ENCODE results near the gene CASP2. TPM values are rescaled to one million over a fixed set of nuclear protein-coding genes. Genes with fewer than 3 reads are reported as not detected.

The CASP2 gene
- total and polyA plus RNA-seq, 4 donors, result 14.2 to 28.5 (median 19.8) TPM

- WGBS (ENCODE audit: insufficient coverage), result 94% methylated on average over 6 of the region's 8 CpGs
- H3K36me3 ChIP-seq (ENCODE audit: control insufficient read depth, insufficient read depth, low read length), result no peaks in the 10 kb centered on the region
- no peaks in the 10 kb centered on the region for H3K9me3 ChIP-seq (ENCODE audit: control insufficient read depth, insufficient read depth, low read length)
Measured at GRCh38 chr7:143341842-143342241, 53.7 kb downstream of the CASP2 start.

GRCh38 chr7:143343596-143343995, 55.4 kb downstream of the CASP2 start:
- no peaks in the 10 kb centered on the region for H3K9me3 ChIP-seq (ENCODE audit: control insufficient read depth, insufficient read depth, low read length)
- WGBS (ENCODE audit: insufficient coverage), result 100% methylated on average over 1 of the region's 3 CpGs
- H3K36me3 ChIP-seq (ENCODE audit: control insufficient read depth, insufficient read depth, low read length), result no peaks in the 10 kb centered on the region
- no peak overlapping the region for H3K4me3 ChIP-seq (ENCODE audit: low read depth, low read length)
- no peak overlapping the region for H3K27ac ChIP-seq (ENCODE audit: low read depth, low read length)
- peaks cover 8% of the 10 kb centered on the region for H3K27me3 ChIP-seq (ENCODE audit: control insufficient read depth, insufficient read depth, low read length)
- DNase-seq (ENCODE audit: low read depth in 4 of 6, low spot score in 6 of 6), result no peak
- H3K4me1 ChIP-seq (ENCODE audit: control insufficient read depth, insufficient read depth, low read length), result peaks cover 6% of the 10 kb centered on the region

More at GRCh38 chr7:143341842-143342241, 53.7 kb downstream of the CASP2 start:
- no peak overlapping the region for H3K27ac ChIP-seq (ENCODE audit: low read depth, low read length)
- H3K27me3 ChIP-seq (ENCODE audit: control insufficient read depth, insufficient read depth, low read length), result peaks cover 8% of the 10 kb centered on the region
- H3K4me3 ChIP-seq (ENCODE audit: low read depth, low read length), result no peak overlapping the region
- H3K4me1 ChIP-seq (ENCODE audit: control insufficient read depth, insufficient read depth, low read length), result peaks cover 6% of the 10 kb centered on the region
- DNase-seq (ENCODE audit: low read depth in 4 of 6, low spot score in 6 of 6), result no peak

- Histone ChIP-seq H3K4me3 (ENCODE audit: low read depth, low read length) (peak overlapping the region; percentile 17), H3K4me1 (ENCODE audit: control insufficient read depth, insufficient read depth, low read length) (peaks cover 6% of the 10 kb centered on the region), H3K9me3 (ENCODE audit: control insufficient read depth, insufficient read depth, low read length) (no peaks in the 10 kb centered on the region), H3K27ac (ENCODE audit: low read depth, low read length) (no peak overlapping the region), H3K36me3 (ENCODE audit: control insufficient read depth, insufficient read depth, low read length) (no peaks in the 10 kb centered on the region), H3K27me3 (ENCODE audit: control insufficient read depth, insufficient read depth, low read length) (peaks cover 8% of the 10 kb centered on the region)
- WGBS (ENCODE audit: insufficient coverage), result 4% methylated on average over 35 of the region's 35 CpGs
- DNase-seq (ENCODE audit: low read depth in 4 of 6, low spot score in 6 of 6), result peak in 2 of 6 donors; percentile 61 to 74
Measured at GRCh38 chr7:143345428-143345900, 57.3 kb downstream of the CASP2 start.

GRCh38 chr7:143346018-143346417, 57.9 kb downstream of the CASP2 start:
- no CpG with 5 or more reads among the region's 4 CpGs for WGBS (ENCODE audit: insufficient coverage)
- no peak for DNase-seq (ENCODE audit: low read depth in 4 of 6, low spot score in 6 of 6)
- H3K36me3 ChIP-seq (ENCODE audit: control insufficient read depth, insufficient read depth, low read length), result no peaks in the 10 kb centered on the region

GRCh38 chr7:143347950-143348349, 59.8 kb downstream of the CASP2 start:
- Histone ChIP-seq H3K4me3 (ENCODE audit: low read depth, low read length) (no peak overlapping the region), H3K9me3 (ENCODE audit: control insufficient read depth, insufficient read depth, low read length) (no peaks in the 10 kb centered on the region), H3K27ac (ENCODE audit: low read depth, low read length) (no peak overlapping the region), H3K36me3 (ENCODE audit: control insufficient read depth, insufficient read depth, low read length) (peaks cover 4% of the 10 kb centered on the region), H3K4me1 (ENCODE audit: control insufficient read depth, insufficient read depth, low read length) (peaks cover 16% of the 10 kb centered on the region), H3K27me3 (ENCODE audit: control insufficient read depth, insufficient read depth, low read length) (peaks cover 8% of the 10 kb centered on the region)
- DNase-seq (ENCODE audit: low read depth in 4 of 6, low spot score in 6 of 6), result no peak
- no CpG with 5 or more reads among the region's 5 CpGs for WGBS (ENCODE audit: insufficient coverage)

More at GRCh38 chr7:143346018-143346417, 57.9 kb downstream of the CASP2 start:
- peaks cover 6% of the 10 kb centered on the region for H3K4me1 ChIP-seq (ENCODE audit: control insufficient read depth, insufficient read depth, low read length)
- no peaks in the 10 kb centered on the region for H3K9me3 ChIP-seq (ENCODE audit: control insufficient read depth, insufficient read depth, low read length)
- H3K4me3 ChIP-seq (ENCODE audit: low read depth, low read length), result no peak overlapping the region
- peaks cover 8% of the 10 kb centered on the region for H3K27me3 ChIP-seq (ENCODE audit: control insufficient read depth, insufficient read depth, low read length)
- H3K27ac ChIP-seq (ENCODE audit: low read depth, low read length), result no peak overlapping the region

GRCh38 chr7:143351060-143351459, 62.9 kb downstream of the CASP2 start:
- no peak for DNase-seq (ENCODE audit: low read depth in 4 of 6, low spot score in 6 of 6)
- Histone ChIP-seq H3K27ac (ENCODE audit: low read depth, low read length) (no peak overlapping the region), H3K27me3 (ENCODE audit: control insufficient read depth, insufficient read depth, low read length) (no peaks in the 10 kb centered on the region), H3K4me1 (ENCODE audit: control insufficient read depth, insufficient read depth, low read length) (peaks cover 24% of the 10 kb centered on the region), H3K36me3 (ENCODE audit: control insufficient read depth, insufficient read depth, low read length) (peaks cover 23% of the 10 kb centered on the region), H3K9me3 (ENCODE audit: control insufficient read depth, insufficient read depth, low read length) (no peaks in the 10 kb centered on the region), H3K4me3 (ENCODE audit: low read depth, low read length) (no peak overlapping the region)
- WGBS (ENCODE audit: insufficient coverage), result 80% methylated on average over 5 of the region's 5 CpGs

- Histone ChIP-seq H3K27me3 (ENCODE audit: control insufficient read depth, insufficient read depth, low read length) (no peaks in the 10 kb centered on the region), H3K36me3 (ENCODE audit: control insufficient read depth, insufficient read depth, low read length) (peaks cover 28% of the 10 kb centered on the region), H3K27ac (ENCODE audit: low read depth, low read length) (no peak overlapping the region), H3K4me3 (ENCODE audit: low read depth, low read length) (no peak overlapping the region), H3K4me1 (ENCODE audit: control insufficient read depth, insufficient read depth, low read length) (peaks cover 30% of the 10 kb centered on the region), H3K9me3 (ENCODE audit: control insufficient read depth, insufficient read depth, low read length) (no peaks in the 10 kb centered on the region)
- no peak for DNase-seq (ENCODE audit: low read depth in 4 of 6, low spot score in 6 of 6)
- 98% methylated on average over 5 of the region's 9 CpGs for WGBS (ENCODE audit: insufficient coverage)
Measured at GRCh38 chr7:143351574-143351973, 63.4 kb downstream of the CASP2 start.

GRCh38 chr7:143352531-143353002, 64.4 kb downstream of the CASP2 start:
- WGBS (ENCODE audit: insufficient coverage), result 30% methylated on average over 11 of the region's 11 CpGs
- H3K9me3 ChIP-seq (ENCODE audit: control insufficient read depth, insufficient read depth, low read length), result no peaks in the 10 kb centered on the region
- peaks cover 32% of the 10 kb centered on the region for H3K4me1 ChIP-seq (ENCODE audit: control insufficient read depth, insufficient read depth, low read length)
- no peak overlapping the region for H3K27ac ChIP-seq (ENCODE audit: low read depth, low read length)
- H3K36me3 ChIP-seq (ENCODE audit: control insufficient read depth, insufficient read depth, low read length), result peaks cover 35% of the 10 kb centered on the region
- DNase-seq (ENCODE audit: low read depth in 4 of 6, low spot score in 6 of 6), result no peak
- H3K4me3 ChIP-seq (ENCODE audit: low read depth, low read length), result no peak overlapping the region
- no peaks in the 10 kb centered on the region for H3K27me3 ChIP-seq (ENCODE audit: control insufficient read depth, insufficient read depth, low read length)

GRCh38 chr7:143354376-143354775, 66.2 kb downstream of the CASP2 start:
- Histone ChIP-seq H3K4me1 (ENCODE audit: control insufficient read depth, insufficient read depth, low read length) (peaks cover 32% of the 10 kb centered on the region), H3K27me3 (ENCODE audit: control insufficient read depth, insufficient read depth, low read length) (no peaks in the 10 kb centered on the region), H3K9me3 (ENCODE audit: control insufficient read depth, insufficient read depth, low read length) (no peaks in the 10 kb centered on the region), H3K36me3 (ENCODE audit: control insufficient read depth, insufficient read depth, low read length) (peaks cover 44% of the 10 kb centered on the region), H3K4me3 (ENCODE audit: low read depth, low read length) (no peak overlapping the region), H3K27ac (ENCODE audit: low read depth, low read length) (no peak overlapping the region)
- DNase-seq (ENCODE audit: low read depth in 4 of 6, low spot score in 6 of 6), result no peak
- WGBS (ENCODE audit: insufficient coverage), result 92% methylated on average over 6 of the region's 8 CpGs

- Histone ChIP-seq H3K4me1 (ENCODE audit: control insufficient read depth, insufficient read depth, low read length) (peaks cover 32% of the 10 kb centered on the region), H3K9me3 (ENCODE audit: control insufficient read depth, insufficient read depth, low read length) (no peaks in the 10 kb centered on the region), H3K36me3 (ENCODE audit: control insufficient read depth, insufficient read depth, low read length) (peaks cover 50% of the 10 kb centered on the region), H3K4me3 (ENCODE audit: low read depth, low read length) (no peak overlapping the region), H3K27ac (ENCODE audit: low read depth, low read length) (peak overlapping the region; percentile 57), H3K27me3 (ENCODE audit: control insufficient read depth, insufficient read depth, low read length) (no peaks in the 10 kb centered on the region)
- DNase-seq (ENCODE audit: low read depth in 4 of 6, low spot score in 6 of 6), result no peak
- 88% methylated on average over 3 of the region's 8 CpGs for WGBS (ENCODE audit: insufficient coverage)
Measured at GRCh38 chr7:143354965-143355364, 66.8 kb downstream of the CASP2 start.
